SU-DHL-6 (cell line): Measurements from ENCODE around the gene ZNF462.

Source experiments
- H2AFZ ChIP-seq: fragments of 200-600 bp; sonication (generic); 2 replicates; pipeline ENCODE4 v1.6.1; 2014; ENCODE audit warnings: low read depth, mild to moderate bottlenecking, moderate library complexity, mixed read lengths, antibody characterized with exemption, low read length; ENCODE audit not compliant: severe bottlenecking
- H3F3A ChIP-seq: fragments of 200-600 bp; shearing (Covaris generic); 2 replicates; pipeline ENCODE4 v1.6.0; 2016; ENCODE audit warnings: antibody characterized with exemption, mild to moderate bottlenecking; ENCODE audit not compliant: insufficient read depth
- H3K27ac ChIP-seq: fragments of 200-600 bp; sonication (generic); 2 replicates; pipeline ENCODE4 v1.5.1; 2016; ENCODE audit warnings: low read depth, mild to moderate bottlenecking, low read length, moderate library complexity, mixed read lengths
- H3K27me3 ChIP-seq: fragments of 200-600 bp; sonication (generic), shearing (Covaris generic); 2 replicates; pipeline ENCODE4 v1.6.0; 2014; ENCODE audit warnings: mild to moderate bottlenecking, low read length
- H3K36me3 ChIP-seq: fragments of 200-600 bp; sonication (generic); 2 replicates; pipeline ENCODE4 v1.6.1; 2014; ENCODE audit warnings: mild to moderate bottlenecking, low read length, mixed read lengths
- H3K4me2 ChIP-seq: fragments of 300-600, 200-600 bp; shearing (Covaris generic), sonication (generic); 2 replicates; pipeline ENCODE4 v1.6.0; 2014; ENCODE audit warnings: low read length, low read depth, mild to moderate bottlenecking; ENCODE audit not compliant: poor library complexity, severe bottlenecking
- H3K4me3 ChIP-seq: fragments of 200-600 bp; sonication (generic); 2 replicates; pipeline ENCODE4 v1.5.1; 2014; ENCODE audit warnings: antibody characterized with exemption, low read length, mild to moderate bottlenecking, mixed read lengths; ENCODE audit not compliant: insufficient read depth, poor library complexity, severe bottlenecking
- H3K79me2 ChIP-seq: fragments of 200-600 bp; sonication (generic); 2 replicates; pipeline ENCODE4 v1.6.1; 2014; ENCODE audit warnings: mild to moderate bottlenecking, low read length, moderate library complexity; ENCODE audit not compliant: insufficient read depth
- H3K9ac ChIP-seq: fragments of 200-600 bp; sonication (generic); 2 replicates; pipeline ENCODE4 v1.7.0; 2014; ENCODE audit warnings: mild to moderate bottlenecking, low read length
- H3K9me2 ChIP-seq: fragments of 200-600 bp; sonication (generic); replicated peaks from 2 replicates; pipeline ENCODE4 v1.6.1; 2014; ENCODE audit warnings: low read length; ENCODE audit not compliant: insufficient read depth
- H3K9me3 ChIP-seq: fragments of 200-600 bp; sonication (generic); 2 replicates; pipeline ENCODE4 v1.6.1; 2014; ENCODE audit warnings: low read length, mixed read lengths; ENCODE audit not compliant: insufficient read depth
- H4K20me1 ChIP-seq: fragments of 200-600 bp; sonication (generic); 2 replicates; pipeline ENCODE4 v1.6.1; 2014; ENCODE audit warnings: low read depth, mild to moderate bottlenecking, antibody characterized with exemption, low read length, moderate library complexity, mixed read lengths
- EZH2phosphoT487 ChIP-seq: fragments of 200-600 bp; sonication (generic), shearing (Covaris generic); conservative IDR thresholded peaks from 2 replicates; pipeline ENCODE4 v1.6.1; 2018; ENCODE audit warnings: mild to moderate bottlenecking, antibody characterized with exemption, low read length, moderate library complexity, mixed read lengths
- TF ChIP-seq, protein P1 (sequence below): fragments of 200-600 bp; sonication (generic); IDR thresholded peaks from one replicate; pipeline ENCODE4 v1.5.1; 2017; ENCODE audit warnings: antibody characterized with exemption, mild to moderate bottlenecking, low read length, moderate library complexity; ENCODE audit not compliant: insufficient read depth, poor library complexity, severe bottlenecking

ZNF462 gene

DNA sequence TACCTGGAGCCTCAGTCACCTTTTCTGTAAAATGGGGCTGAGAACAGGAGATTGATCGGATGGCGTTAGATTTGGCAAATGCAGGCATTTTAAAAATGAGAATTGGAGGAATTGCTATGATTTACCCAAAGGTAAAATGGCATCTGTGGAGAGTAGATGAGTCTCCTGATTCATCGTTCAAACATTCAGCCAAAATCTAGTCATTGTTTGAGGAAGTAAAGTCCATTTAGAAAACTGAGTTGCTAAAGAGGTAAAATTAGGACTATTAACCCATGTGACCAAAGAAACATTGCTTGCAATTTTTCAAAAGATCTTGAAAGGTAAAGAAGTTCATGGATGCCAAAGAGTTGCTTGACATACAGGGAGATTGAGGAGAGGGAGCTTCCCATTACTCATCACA is 69.7 kb downstream of the ZNF462 start:
- no peaks in the 10 kb centered on the region for H3K79me2 ChIP-seq
- no peak overlapping the region for H3K9ac ChIP-seq
- no peaks in the 10 kb centered on the region for H3K9me2 ChIP-seq
- no peaks in the 10 kb centered on the region for H3F3A ChIP-seq
- no peak overlapping the region for H2AFZ ChIP-seq
- no peak overlapping the region for H3K27ac ChIP-seq
- no peaks in the 10 kb centered on the region for H4K20me1 ChIP-seq
- H3K36me3 ChIP-seq: no peaks in the 10 kb centered on the region
- no peak overlapping the region for H3K4me2 ChIP-seq
- no peak overlapping the region for H3K4me3 ChIP-seq
- H3K9me3 ChIP-seq: no peaks in the 10 kb centered on the region
- no peak for TF ChIP-seq EZH2phosphoT487
- TF ChIP-seq, protein P1, sequence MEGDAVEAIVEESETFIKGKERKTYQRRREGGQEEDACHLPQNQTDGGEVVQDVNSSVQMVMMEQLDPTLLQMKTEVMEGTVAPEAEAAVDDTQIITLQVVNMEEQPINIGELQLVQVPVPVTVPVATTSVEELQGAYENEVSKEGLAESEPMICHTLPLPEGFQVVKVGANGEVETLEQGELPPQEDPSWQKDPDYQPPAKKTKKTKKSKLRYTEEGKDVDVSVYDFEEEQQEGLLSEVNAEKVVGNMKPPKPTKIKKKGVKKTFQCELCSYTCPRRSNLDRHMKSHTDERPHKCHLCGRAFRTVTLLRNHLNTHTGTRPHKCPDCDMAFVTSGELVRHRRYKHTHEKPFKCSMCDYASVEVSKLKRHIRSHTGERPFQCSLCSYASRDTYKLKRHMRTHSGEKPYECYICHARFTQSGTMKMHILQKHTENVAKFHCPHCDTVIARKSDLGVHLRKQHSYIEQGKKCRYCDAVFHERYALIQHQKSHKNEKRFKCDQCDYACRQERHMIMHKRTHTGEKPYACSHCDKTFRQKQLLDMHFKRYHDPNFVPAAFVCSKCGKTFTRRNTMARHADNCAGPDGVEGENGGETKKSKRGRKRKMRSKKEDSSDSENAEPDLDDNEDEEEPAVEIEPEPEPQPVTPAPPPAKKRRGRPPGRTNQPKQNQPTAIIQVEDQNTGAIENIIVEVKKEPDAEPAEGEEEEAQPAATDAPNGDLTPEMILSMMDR: no peak
- H3K27me3 ChIP-seq: no peaks in the 10 kb centered on the region

DNA sequence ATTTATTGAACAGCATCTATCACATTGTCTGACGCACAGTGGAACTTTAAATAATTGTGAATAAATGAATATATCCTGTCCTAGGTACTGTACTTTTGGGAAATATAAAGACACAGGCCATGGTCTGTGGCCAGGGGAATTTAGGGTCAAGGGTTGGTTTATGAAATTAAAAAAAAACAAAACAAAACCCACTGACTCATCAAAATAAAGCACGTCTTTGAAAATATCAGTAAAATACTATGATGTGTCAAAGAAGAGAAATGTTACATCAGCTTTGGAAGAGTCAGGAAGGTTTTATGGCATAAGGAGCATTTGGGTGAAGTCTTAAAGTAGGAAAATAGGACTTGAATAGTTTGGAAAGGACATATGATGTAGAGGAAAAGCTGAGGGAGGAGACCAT is 70.5 kb downstream of the ZNF462 start:
- Histone ChIP-seq H2AFZ (no peak overlapping the region), H3K36me3 (no peaks in the 10 kb centered on the region), H3K4me3 (no peak overlapping the region), H3K4me2 (no peak overlapping the region), H3K9ac (no peak overlapping the region), H3K9me3 (no peaks in the 10 kb centered on the region), H3K27me3 (no peaks in the 10 kb centered on the region), H3K79me2 (no peaks in the 10 kb centered on the region), H3K9me2 (no peaks in the 10 kb centered on the region), H3F3A (no peaks in the 10 kb centered on the region), H4K20me1 (no peaks in the 10 kb centered on the region), H3K27ac (no peak overlapping the region)
- TF ChIP-seq, protein P1: no peak
- no peak for TF ChIP-seq EZH2phosphoT487

DNA sequence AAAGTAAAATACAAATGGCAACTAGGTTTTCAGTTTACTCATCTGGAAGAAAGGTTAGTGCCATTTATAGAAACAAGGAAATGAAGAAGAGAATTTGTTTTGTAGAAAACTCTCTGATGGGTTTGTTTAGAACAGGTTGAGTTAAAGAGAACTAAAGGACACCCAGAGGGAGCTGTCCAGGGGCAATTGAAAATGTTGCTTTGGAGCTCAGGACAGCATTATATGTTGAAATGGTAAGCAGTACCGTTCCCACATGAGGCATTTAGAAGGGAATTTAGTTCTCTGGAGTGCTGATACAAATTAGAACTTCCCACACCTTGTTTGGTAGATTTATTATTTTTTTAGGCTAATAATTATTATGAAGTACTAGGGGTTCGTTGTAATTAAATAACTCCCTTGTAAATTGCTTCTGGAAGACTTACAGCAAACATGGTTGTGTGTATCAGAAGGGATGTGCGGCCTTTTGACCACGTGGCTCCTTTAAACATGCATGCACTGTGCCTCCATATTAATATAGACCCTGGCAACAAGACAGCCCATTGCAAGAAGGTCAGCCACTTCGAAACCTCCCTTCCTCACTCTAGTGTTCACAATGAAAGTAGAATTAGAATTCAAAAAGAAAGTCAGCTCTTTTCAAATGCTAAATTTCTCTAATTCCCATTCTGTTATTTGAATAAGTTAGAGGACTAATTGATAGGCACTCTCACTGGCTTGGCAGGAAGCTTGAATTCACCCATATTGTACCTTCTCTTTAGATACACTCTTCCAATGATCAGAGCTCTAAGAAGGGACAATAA is 71.7 kb downstream of the ZNF462 start:
- Histone ChIP-seq H3K27ac (no peak overlapping the region), H3K9me2 (no peaks in the 10 kb centered on the region), H3K79me2 (no peaks in the 10 kb centered on the region), H3K36me3 (no peaks in the 10 kb centered on the region), H2AFZ (no peak overlapping the region), H3K27me3 (no peaks in the 10 kb centered on the region), H3K4me3 (no peak overlapping the region), H3K9ac (no peak overlapping the region), H4K20me1 (no peaks in the 10 kb centered on the region), H3K9me3 (no peaks in the 10 kb centered on the region), H3F3A (no peaks in the 10 kb centered on the region), H3K4me2 (no peak overlapping the region)
- TF ChIP-seq, protein P1: no peak
- no peak for TF ChIP-seq EZH2phosphoT487
